Measurements from ENCODE around the gene SLC16A5. TPM values are rescaled to one million over a fixed set of nuclear protein-coding genes. Genes with fewer than 3 reads are reported as not detected.

Gene SLC16A5
- polyA plus RNA-seq, 3 donors, result 26.1 to 99.4 (median 27.0) TPM

GRCh38 chr17:75064867-75065561, 22.7 kb upstream of the SLC16A5 start:
- intact Hi-C loops (cut with micrococcal nuclease), result no loop called here
- H3K4me2 ChIP-seq (replicated peaks; ENCODE audit: extremely low read depth, low read length, poor library complexity, severe bottlenecking), result no peak overlapping the region
- H3K9me3 Mint-ChIP-seq, result no peaks in the 10 kb centered on the region
- TF ChIP-seq CTCF (IDR thresholded peaks at IDR 0.05), result no peak
- H3K36me3 Mint-ChIP-seq, result peaks cover 48 to 54% of the 10 kb centered on the region in 2 donors
- H3K36me3 ChIP-seq (replicated peaks in 1 of 2; ENCODE audit: control insufficient read depth in 1 of 2, insufficient read depth in 2 of 2, low read length in 2 of 2), result peaks cover 38 to 53% of the 10 kb centered on the region in 2 donors
- peaks cover 0 to 3% (median 1%) of the 10 kb centered on the region in 3 donors for H3K27me3 Mint-ChIP-seq (ENCODE audit: low read depth in 3 of 3)
- H3K27me3 ChIP-seq (ENCODE audit: control insufficient read depth in 2 of 2, insufficient read depth in 2 of 2, low read length in 2 of 2), result no peaks in the 10 kb centered on the region
- no peak overlapping the region for H3K27ac ChIP-seq (ENCODE audit: low read depth in 1 of 2, low read length in 2 of 2)
- no peak for DNase-seq
- no peak overlapping the region for H2AFZ ChIP-seq (ENCODE audit: insufficient read depth, low read depth, low read length, poor library complexity, severe bottlenecking)
- H3K27ac Mint-ChIP-seq, result no peak overlapping the region
- H3K9ac ChIP-seq (ENCODE audit: insufficient read depth, low read length, poor library complexity, severe bottlenecking), result no peak overlapping the region
- no peaks in the 10 kb centered on the region for H3K79me2 ChIP-seq (ENCODE audit: insufficient read depth, low read length)
- H3K4me3 Mint-ChIP-seq, result no peak overlapping the region
- peaks cover 12% of the 10 kb centered on the region for H3K4me1 Mint-ChIP-seq
- H3K9me3 ChIP-seq (replicated peaks in 1 of 2; ENCODE audit: control insufficient read depth in 1 of 2, insufficient read depth in 1 of 2, low read length in 2 of 2), result no peaks in the 10 kb centered on the region
- H4K20me1 ChIP-seq (ENCODE audit: insufficient read depth, low read length), result no peaks in the 10 kb centered on the region
- no peak overlapping the region for H3K4me3 ChIP-seq (replicated peaks in 1 of 3; ENCODE audit: low read depth in 2 of 3, low read length in 3 of 3)
- 97% methylated on average over 14 of the region's 18 CpGs for WGBS (ENCODE audit: insufficient coverage)
- peaks cover 7 to 9% of the 10 kb centered on the region in 2 donors for H3K4me1 ChIP-seq (ENCODE audit: control insufficient read depth in 1 of 2, insufficient read depth in 2 of 2, low read length in 2 of 2)

GRCh38 chr17:75065562-75066151, 22.1 kb upstream of the SLC16A5 start:
- Histone ChIP-seq H2AFZ (ENCODE audit: insufficient read depth, low read depth, low read length, poor library complexity, severe bottlenecking) (no peak overlapping the region), H3K4me2 (replicated peaks; ENCODE audit: extremely low read depth, low read length, poor library complexity, severe bottlenecking) (no peak overlapping the region), H3K4me3 (replicated peaks in 1 of 3; ENCODE audit: low read depth in 2 of 3, low read length in 3 of 3) (no peak overlapping the region), H4K20me1 (ENCODE audit: insufficient read depth, low read length) (no peaks in the 10 kb centered on the region), H3K79me2 (ENCODE audit: insufficient read depth, low read length) (no peaks in the 10 kb centered on the region), H3K36me3 (replicated peaks in 1 of 2; ENCODE audit: control insufficient read depth in 1 of 2, insufficient read depth in 2 of 2, low read length in 2 of 2) (peaks cover 37 to 47% of the 10 kb centered on the region in 2 donors), H3K27ac (ENCODE audit: low read depth in 1 of 2, low read length in 2 of 2) (no peak overlapping the region), H3K9me3 (replicated peaks in 1 of 2; ENCODE audit: control insufficient read depth in 1 of 2, insufficient read depth in 1 of 2, low read length in 2 of 2) (no peaks in the 10 kb centered on the region), H3K27me3 (ENCODE audit: control insufficient read depth in 2 of 2, insufficient read depth in 2 of 2, low read length in 2 of 2) (no peaks in the 10 kb centered on the region), H3K9ac (ENCODE audit: insufficient read depth, low read length, poor library complexity, severe bottlenecking) (no peak overlapping the region), H3K4me1 (ENCODE audit: control insufficient read depth in 1 of 2, insufficient read depth in 2 of 2, low read length in 2 of 2) (peaks cover 7 to 9% of the 10 kb centered on the region in 2 donors)
- intact Hi-C loops (cut with micrococcal nuclease), result no loop called here
- Mint-ChIP-seq H3K27me3 (ENCODE audit: low read depth in 3 of 3) (peaks cover 0 to 3% (median 1%) of the 10 kb centered on the region in 3 donors), H3K27ac (peak overlapping the region in 2 of 7 donors; percentile 18 to 54), H3K9me3 (no peaks in the 10 kb centered on the region), H3K36me3 (peaks cover 44 to 48% of the 10 kb centered on the region in 2 donors), H3K4me1 (peaks cover 12% of the 10 kb centered on the region), H3K4me3 (no peak overlapping the region)
- WGBS (ENCODE audit: insufficient coverage), result 54% methylated on average over 5 of the region's 6 CpGs
- TF ChIP-seq CTCF (IDR thresholded peaks at IDR 0.05), result no peak
- DNase-seq, result no peak

Measured in CD14-positive monocyte (primary cell).